HG02763 (cell line): ENCODE results near the gene JAKMIP2.

Experiments used
- ATAC-seq: cut with Tn5 transposase; IDR thresholded peaks from one replicate; pipeline ENCODE4 v1.9.1; 2021; ENCODE audit warnings: mild to moderate bottlenecking, moderate library complexity; ENCODE audit not compliant: unreplicated experiment

JAKMIP2 gene

GRCh38 chr5:147789820-147790219 is 7.3 kb upstream of the JAKMIP2 start:
- no peak for ATAC-seq

- no peak for ATAC-seq
Measured at GRCh38 chr5:147788023-147788422, 5.5 kb upstream of the JAKMIP2 start.

GRCh38 chr5:147786142-147786541 is 3.6 kb upstream of the JAKMIP2 start:
- no peak for ATAC-seq

GRCh38 chr5:147784146-147784987 is 1.8 kb upstream of the JAKMIP2 start:
- ATAC-seq, result no peak

GRCh38 chr5:147780924-147781573 is 1.5 kb downstream of the JAKMIP2 start:
- no peak for ATAC-seq

GRCh38 chr5:147779694-147780093 is 2.8 kb downstream of the JAKMIP2 start:
- ATAC-seq, result no peak

GRCh38 chr5:147776989-147777388 is 5.5 kb downstream of the JAKMIP2 start:
- no peak for ATAC-seq

- ATAC-seq, result no peak
Measured at GRCh38 chr5:147773587-147773986, 8.9 kb downstream of the JAKMIP2 start.

- ATAC-seq, result no peak
Measured at GRCh38 chr5:147773139-147773538, 9.4 kb downstream of the JAKMIP2 start.

- ATAC-seq, result no peak
Measured at GRCh38 chr5:147767048-147767447, 15.5 kb downstream of the JAKMIP2 start.

GRCh38 chr5:147763791-147764525 is 18.6 kb downstream of the JAKMIP2 start:
- ATAC-seq, result no peak

- ATAC-seq, result no peak
Measured at GRCh38 chr5:147760086-147760875, 22.2 kb downstream of the JAKMIP2 start.

GRCh38 chr5:147759441-147759840 is 23.1 kb downstream of the JAKMIP2 start:
- no peak for ATAC-seq

GRCh38 chr5:147756566-147756965 is 26.0 kb downstream of the JAKMIP2 start:
- no peak for ATAC-seq

- no peak for ATAC-seq
Measured at GRCh38 chr5:147754372-147755122, 28.0 kb downstream of the JAKMIP2 start.

- ATAC-seq, result no peak
Measured at GRCh38 chr5:147753765-147754164, 28.8 kb downstream of the JAKMIP2 start.

GRCh38 chr5:147752666-147753290 is 29.8 kb downstream of the JAKMIP2 start:
- ATAC-seq, result no peak

- ATAC-seq, result no peak
Measured at GRCh38 chr5:147752033-147752432, 30.5 kb downstream of the JAKMIP2 start.

- ATAC-seq, result no peak
Measured at GRCh38 chr5:147751156-147751830, 31.2 kb downstream of the JAKMIP2 start.
